ENCODE results near the gene ACOX3. TPM values are rescaled to one million over a fixed set of nuclear protein-coding genes. Genes with fewer than 3 reads are reported as not detected.
A peak's percentile ranks its signal among the peaks of the same experiment; 100 is the strongest.
"Not testable (repeated sequence)": the region's sequence is repeated elsewhere in the genome, so short reads cannot be mapped to it uniquely, and the experiment has no call there.

Gene ACOX3
- total RNA-seq, 1 donor from 2014 or later = 74.5 TPM

- Histone ChIP-seq H3K4me3 (peak overlapping the region; percentile 88 to 89), H3K27me3 (no peaks in the 10 kb centered on the region), H3K4me1 (peaks cover 8 to 22% of the 10 kb centered on the region in 2 donors), H3K36me3 (peaks cover 6 to 10% of the 10 kb centered on the region in 2 donors), H3K27ac (peak overlapping the region; percentile 86 to 93), H3K9me3 (no peaks in the 10 kb centered on the region)
- TF ChIP-seq CTCF (IDR thresholded peaks at IDR 0.05) = peak in 1 of 3 experiments; percentile 13
- DNase-seq (ENCODE audit: low spot score in 2 of 2) = peak; percentile 47 to 95
- intact Hi-C loops (cut with DNase I) = loop anchor here (1.0 to 5.0 kb wide), 4 partner anchors 12 to 271 kb away; partner anchors contain the start of genes ABLIM2, ACOX3 and TRMT44
Measured at GRCh38 chr4:8428288-8429097, 12.0 kb downstream of the ACOX3 start.

GRCh38 chr4:8427761-8428287 lies 12.7 kb downstream of the ACOX3 start:
- no peaks in the 10 kb centered on the region for H3K9me3 ChIP-seq
- peak overlapping the region; percentile 88 to 89 for H3K4me3 ChIP-seq
- peaks cover 6 to 10% of the 10 kb centered on the region in 2 donors for H3K36me3 ChIP-seq
- TF ChIP-seq CTCF (IDR thresholded peaks at IDR 0.05) = no peak
- intact Hi-C loops (cut with DNase I) = loop anchor here (1.0 to 5.0 kb wide), 4 partner anchors 12 to 271 kb away; partner anchors contain the start of genes ABLIM2, ACOX3 and TRMT44
- H3K27ac ChIP-seq = peak overlapping the region; percentile 86 to 93
- H3K4me1 ChIP-seq = peaks cover 8 to 22% of the 10 kb centered on the region in 2 donors
- DNase-seq (ENCODE audit: low spot score in 2 of 2) = no peak
- H3K27me3 ChIP-seq = no peaks in the 10 kb centered on the region

GRCh38 chr4:8427262-8427661 lies 13.3 kb downstream of the ACOX3 start:
- Histone ChIP-seq H3K27me3 (no peaks in the 10 kb centered on the region), H3K9me3 (no peaks in the 10 kb centered on the region), H3K4me1 (peaks cover 8 to 22% of the 10 kb centered on the region in 2 donors), H3K36me3 (peaks cover 6 to 10% of the 10 kb centered on the region in 2 donors), H3K4me3 (peak overlapping the region; percentile 88 to 89), H3K27ac (peak overlapping the region; percentile 86 to 93)
- no peak for DNase-seq (ENCODE audit: low spot score in 2 of 2)
- intact Hi-C loops (cut with DNase I) = loop anchor here (5.0 kb wide), 1 partner anchor 270 kb away; the partner anchor contains the start of gene ABLIM2
- no peak for TF ChIP-seq CTCF (IDR thresholded peaks at IDR 0.05)

- intact Hi-C loops (cut with DNase I) = no loop called here
- H3K4me1 ChIP-seq = peaks cover 3 to 15% of the 10 kb centered on the region in 2 donors
- H3K4me3 ChIP-seq = no peak overlapping the region
- TF ChIP-seq CTCF (IDR thresholded peaks at IDR 0.05) = no peak
- H3K36me3 ChIP-seq = peaks cover 6 to 14% of the 10 kb centered on the region in 2 donors
- H3K27me3 ChIP-seq = no peaks in the 10 kb centered on the region
- no peak overlapping the region for H3K27ac ChIP-seq
- H3K9me3 ChIP-seq = no peaks in the 10 kb centered on the region
- no peak for DNase-seq (ENCODE audit: low spot score in 2 of 2)
Measured at GRCh38 chr4:8422786-8423185, 17.7 kb downstream of the ACOX3 start.

GRCh38 chr4:8422327-8422726 lies 18.2 kb downstream of the ACOX3 start:
- intact Hi-C loops (cut with DNase I) = no loop called here
- Histone ChIP-seq H3K27ac (no peak overlapping the region), H3K4me1 (peaks cover 3 to 11% of the 10 kb centered on the region in 2 donors)

GRCh38 chr4:8420151-8420550 lies 20.4 kb downstream of the ACOX3 start:
- intact Hi-C loops (cut with DNase I); H3K27ac ChIP-seq: not testable (repeated sequence)

More at GRCh38 chr4:8422327-8422726, 18.2 kb downstream of the ACOX3 start:
- no peak for TF ChIP-seq CTCF (IDR thresholded peaks at IDR 0.05)
- Histone ChIP-seq H3K27me3 (no peaks in the 10 kb centered on the region), H3K36me3 (peaks cover 6 to 14% of the 10 kb centered on the region in 2 donors), H3K4me3 (no peak overlapping the region), H3K9me3 (no peaks in the 10 kb centered on the region)
- DNase-seq (ENCODE audit: low spot score in 2 of 2) = no peak

More at GRCh38 chr4:8420151-8420550, 20.4 kb downstream of the ACOX3 start:
- not testable (repeated sequence) for H3K27me3 ChIP-seq; H3K4me1 ChIP-seq; H3K9me3 ChIP-seq; H3K4me3 ChIP-seq; DNase-seq (ENCODE audit: low spot score in 2 of 2)
- H3K36me3 ChIP-seq = peaks cover 18 to 24% of the 10 kb centered on the region in 2 donors

All from ascending aorta (tissue), 2 donors.